Measurements from ENCODE around the gene NR1I3.

Gene NR1I3

GRCh38 chr1:161182214-161182613 lies 55.8 kb downstream of the NR1I3 start:
- TF ChIP-seq, protein P1, sequence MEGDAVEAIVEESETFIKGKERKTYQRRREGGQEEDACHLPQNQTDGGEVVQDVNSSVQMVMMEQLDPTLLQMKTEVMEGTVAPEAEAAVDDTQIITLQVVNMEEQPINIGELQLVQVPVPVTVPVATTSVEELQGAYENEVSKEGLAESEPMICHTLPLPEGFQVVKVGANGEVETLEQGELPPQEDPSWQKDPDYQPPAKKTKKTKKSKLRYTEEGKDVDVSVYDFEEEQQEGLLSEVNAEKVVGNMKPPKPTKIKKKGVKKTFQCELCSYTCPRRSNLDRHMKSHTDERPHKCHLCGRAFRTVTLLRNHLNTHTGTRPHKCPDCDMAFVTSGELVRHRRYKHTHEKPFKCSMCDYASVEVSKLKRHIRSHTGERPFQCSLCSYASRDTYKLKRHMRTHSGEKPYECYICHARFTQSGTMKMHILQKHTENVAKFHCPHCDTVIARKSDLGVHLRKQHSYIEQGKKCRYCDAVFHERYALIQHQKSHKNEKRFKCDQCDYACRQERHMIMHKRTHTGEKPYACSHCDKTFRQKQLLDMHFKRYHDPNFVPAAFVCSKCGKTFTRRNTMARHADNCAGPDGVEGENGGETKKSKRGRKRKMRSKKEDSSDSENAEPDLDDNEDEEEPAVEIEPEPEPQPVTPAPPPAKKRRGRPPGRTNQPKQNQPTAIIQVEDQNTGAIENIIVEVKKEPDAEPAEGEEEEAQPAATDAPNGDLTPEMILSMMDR (IDR thresholded peaks at IDR 0.05; ENCODE audit: low read depth, low read length) = no peak
- no peak overlapping the region for H3K4me3 ChIP-seq (ENCODE audit: low read depth, low read length)

GRCh38 chr1:161180639-161181038 lies 57.4 kb downstream of the NR1I3 start:
- H3K4me3 ChIP-seq (ENCODE audit: low read depth, low read length) = no peak overlapping the region
- TF ChIP-seq, protein P1 (IDR thresholded peaks at IDR 0.05; ENCODE audit: low read depth, low read length) = no peak

DNA sequence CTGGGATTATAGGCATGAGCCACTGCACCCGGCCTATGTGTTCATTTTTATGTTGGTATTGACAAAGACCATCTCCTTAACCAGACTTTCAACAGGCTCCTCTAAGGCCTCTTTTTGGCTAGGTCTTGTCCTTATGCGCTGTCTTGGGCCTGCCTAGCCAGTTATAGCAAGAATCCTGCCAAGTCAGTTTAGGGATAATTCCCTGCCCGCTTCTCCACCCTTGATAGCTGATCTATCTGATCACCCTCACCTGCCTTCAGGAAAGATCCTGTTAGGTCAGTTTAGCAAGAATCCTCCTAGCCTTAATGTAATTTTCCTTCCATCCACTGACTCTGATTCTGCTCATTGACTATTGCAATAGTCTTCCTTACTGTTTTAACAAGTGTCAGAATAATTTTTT lies 58.3 kb downstream of the NR1I3 start:
- TF ChIP-seq, protein P1 (IDR thresholded peaks at IDR 0.05; ENCODE audit: low read depth, low read length) = no peak

More for the DNA sequence above, 58.3 kb downstream of the NR1I3 start:
- H3K4me3 ChIP-seq (ENCODE audit: low read depth, low read length) = no peak overlapping the region
